ENCODE measurements around the gene PPP1R9B. TPM values are rescaled to one million over a fixed set of nuclear protein-coding genes. Genes with fewer than 3 reads are reported as not detected.

PPP1R9B gene
- total and polyA plus RNA-seq, 2 of the 8 experiments (the other 6 are each of a cell fraction or from before 2014, with no cell fraction given): 5.2 to 13.1 TPM

DNA sequence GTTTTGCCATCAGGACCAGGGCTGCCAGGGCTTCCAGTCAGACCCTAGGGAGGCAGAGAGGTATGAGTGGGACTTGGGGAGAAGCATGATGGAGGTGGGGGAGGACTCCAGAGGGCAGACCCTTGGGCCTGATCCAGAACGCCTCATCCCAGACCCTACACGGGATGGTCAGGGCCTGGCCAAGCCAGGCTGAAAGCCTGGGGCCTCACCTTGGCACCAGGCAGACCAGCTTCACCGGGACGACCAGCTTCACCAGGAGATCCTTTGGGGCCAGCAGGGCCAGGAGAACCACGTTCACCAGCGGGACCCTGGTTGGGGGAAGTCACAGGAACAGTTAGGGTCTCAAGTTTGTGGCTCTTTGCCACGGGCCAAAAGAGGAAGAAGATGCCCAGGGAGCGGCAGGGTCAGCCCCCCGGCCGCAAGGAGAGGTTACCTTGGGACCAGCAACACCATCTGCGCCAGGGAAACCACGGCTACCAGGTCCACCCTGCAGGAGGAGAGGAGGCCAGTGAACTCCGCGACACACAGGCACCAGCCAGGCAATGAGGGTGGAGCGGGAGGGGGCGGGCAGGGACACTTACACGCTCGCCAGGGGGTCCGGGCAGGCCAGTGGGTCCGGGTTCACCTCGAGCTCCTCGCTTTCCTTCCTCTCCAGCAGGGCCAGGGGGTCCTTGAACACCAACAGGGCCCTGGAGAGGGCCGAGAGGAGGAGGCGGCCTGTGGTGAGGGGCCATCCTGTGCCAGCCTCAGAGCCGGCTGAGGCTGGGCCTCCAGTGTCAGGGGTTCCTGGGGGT lies 43.9 kb upstream of the PPP1R9B start (continued):
- no peak for TF ChIP-seq JUN (IDR thresholded peaks at IDR 0.05; ENCODE audit: low read depth, low read length)
- no peak for TF ChIP-seq BRCA1 (IDR thresholded peaks at IDR 0.05; ENCODE audit: low read depth, low read length)
- TF ChIP-seq ATF3 (IDR thresholded peaks at IDR 0.05; ENCODE audit: insufficient read depth, low read depth, low read length): no peak
- TF ChIP-seq BCL11A (IDR thresholded peaks at IDR 0.05; ENCODE audit: low read depth in 2 of 2, low read length in 2 of 2): no peak
- TF ChIP-seq SP4 (IDR thresholded peaks at IDR 0.05; ENCODE audit: low read length): no peak
